Testis (tissue), 2 donors: ENCODE results near the gene NEMP2.

ENCODE experiments used
- POLR2A ChIP-seq: fragments of 450-650 bp; IDR thresholded peaks from one replicate; pipeline ENCODE4 v1.6.1; 2017; ENCODE audit warnings: antibody characterized with exemption, mild to moderate bottlenecking, moderate library complexity
- TF ChIP-seq, protein P1 (sequence below), 3 experiments: fragments of 450-650 bp in 2 of 3; fragments of 200-600 bp in 1 of 3; sonication (generic) in 1 of 3; IDR thresholded peaks; one replicate each; pipeline ENCODE4 v1.5.1; 2016 to 2019; ENCODE audit warnings: antibody characterized with exemption in 3 of 3, mild to moderate bottlenecking in 2 of 3, moderate library complexity in 1 of 3

DNA sequence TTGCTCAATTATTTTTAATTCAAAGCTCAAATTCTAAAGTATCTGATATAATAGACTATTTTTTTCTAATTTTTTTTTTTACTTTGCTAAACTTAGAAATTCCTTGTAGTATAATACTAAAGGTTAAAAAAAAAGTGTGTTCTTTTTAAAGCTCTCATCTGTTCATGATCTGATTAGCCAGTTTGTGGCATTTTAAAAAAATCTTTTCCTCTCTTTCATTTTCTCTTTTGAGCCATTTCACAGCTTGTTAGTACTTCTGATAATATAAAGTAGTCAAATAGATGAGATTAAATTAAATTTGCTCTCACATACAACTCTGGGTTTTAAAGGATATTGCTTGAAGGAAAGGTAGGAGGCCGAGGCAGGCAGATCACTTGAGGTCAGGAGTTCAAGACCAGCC is 40.7 kb upstream of the NEMP2 start:
- TF ChIP-seq, protein P1, sequence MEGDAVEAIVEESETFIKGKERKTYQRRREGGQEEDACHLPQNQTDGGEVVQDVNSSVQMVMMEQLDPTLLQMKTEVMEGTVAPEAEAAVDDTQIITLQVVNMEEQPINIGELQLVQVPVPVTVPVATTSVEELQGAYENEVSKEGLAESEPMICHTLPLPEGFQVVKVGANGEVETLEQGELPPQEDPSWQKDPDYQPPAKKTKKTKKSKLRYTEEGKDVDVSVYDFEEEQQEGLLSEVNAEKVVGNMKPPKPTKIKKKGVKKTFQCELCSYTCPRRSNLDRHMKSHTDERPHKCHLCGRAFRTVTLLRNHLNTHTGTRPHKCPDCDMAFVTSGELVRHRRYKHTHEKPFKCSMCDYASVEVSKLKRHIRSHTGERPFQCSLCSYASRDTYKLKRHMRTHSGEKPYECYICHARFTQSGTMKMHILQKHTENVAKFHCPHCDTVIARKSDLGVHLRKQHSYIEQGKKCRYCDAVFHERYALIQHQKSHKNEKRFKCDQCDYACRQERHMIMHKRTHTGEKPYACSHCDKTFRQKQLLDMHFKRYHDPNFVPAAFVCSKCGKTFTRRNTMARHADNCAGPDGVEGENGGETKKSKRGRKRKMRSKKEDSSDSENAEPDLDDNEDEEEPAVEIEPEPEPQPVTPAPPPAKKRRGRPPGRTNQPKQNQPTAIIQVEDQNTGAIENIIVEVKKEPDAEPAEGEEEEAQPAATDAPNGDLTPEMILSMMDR (IDR thresholded peaks at IDR 0.05) = no peak
- no peak for TF ChIP-seq POLR2A
